Activated CD8-positive, alpha-beta memory T cell treated with anti-CD3 and anti-CD28 coated beads, Interleukin-2, amount 50 U/mL, for 1 hour (primary cell): ENCODE data around the gene EHF.

Experiments
- DNase-seq: peaks from one replicate; pipeline ENCODE4 v3.0.0-alpha.2; 2020; ENCODE audit errors: extremely low read depth

The EHF gene

GRCh38 chr11:34644669-34645406 lies 23.9 kb downstream of the EHF start:
- no peak for DNase-seq

GRCh38 chr11:34646431-34646830 lies 25.5 kb downstream of the EHF start:
- DNase-seq = no peak

- no peak for DNase-seq
Observed at GRCh38 chr11:34647131-34647530, 26.2 kb downstream of the EHF start.

- DNase-seq = no peak
Observed at GRCh38 chr11:34647532-34647931, 26.6 kb downstream of the EHF start.

GRCh38 chr11:34648036-34648435 lies 27.1 kb downstream of the EHF start:
- DNase-seq = no peak

DNA sequence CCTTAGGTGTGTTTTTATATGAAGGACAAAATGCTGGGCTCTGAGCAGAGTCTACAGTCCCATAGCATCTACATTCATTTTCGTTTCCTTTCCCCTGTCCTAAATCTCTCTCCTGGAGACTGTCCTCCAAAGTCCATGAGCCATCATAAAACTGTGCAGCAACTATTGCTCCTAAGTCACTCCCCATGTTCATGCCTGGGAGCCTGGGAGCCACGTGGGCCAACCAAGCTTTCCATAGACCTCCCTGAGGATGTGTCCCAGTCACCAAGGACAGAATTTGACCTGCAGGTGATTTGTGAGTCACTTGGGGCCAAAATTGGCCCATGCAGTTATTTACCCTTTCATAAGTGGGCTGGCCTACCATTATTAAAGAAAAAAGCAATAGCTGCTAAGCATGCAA lies 28.7 kb downstream of the EHF start:
- DNase-seq = no peak

- DNase-seq = peak; percentile 62
Observed at GRCh38 chr11:34650528-34650927, 29.6 kb downstream of the EHF start.

- DNase-seq = no peak
Observed at GRCh38 chr11:34651551-34651950, 30.7 kb downstream of the EHF start.

DNA sequence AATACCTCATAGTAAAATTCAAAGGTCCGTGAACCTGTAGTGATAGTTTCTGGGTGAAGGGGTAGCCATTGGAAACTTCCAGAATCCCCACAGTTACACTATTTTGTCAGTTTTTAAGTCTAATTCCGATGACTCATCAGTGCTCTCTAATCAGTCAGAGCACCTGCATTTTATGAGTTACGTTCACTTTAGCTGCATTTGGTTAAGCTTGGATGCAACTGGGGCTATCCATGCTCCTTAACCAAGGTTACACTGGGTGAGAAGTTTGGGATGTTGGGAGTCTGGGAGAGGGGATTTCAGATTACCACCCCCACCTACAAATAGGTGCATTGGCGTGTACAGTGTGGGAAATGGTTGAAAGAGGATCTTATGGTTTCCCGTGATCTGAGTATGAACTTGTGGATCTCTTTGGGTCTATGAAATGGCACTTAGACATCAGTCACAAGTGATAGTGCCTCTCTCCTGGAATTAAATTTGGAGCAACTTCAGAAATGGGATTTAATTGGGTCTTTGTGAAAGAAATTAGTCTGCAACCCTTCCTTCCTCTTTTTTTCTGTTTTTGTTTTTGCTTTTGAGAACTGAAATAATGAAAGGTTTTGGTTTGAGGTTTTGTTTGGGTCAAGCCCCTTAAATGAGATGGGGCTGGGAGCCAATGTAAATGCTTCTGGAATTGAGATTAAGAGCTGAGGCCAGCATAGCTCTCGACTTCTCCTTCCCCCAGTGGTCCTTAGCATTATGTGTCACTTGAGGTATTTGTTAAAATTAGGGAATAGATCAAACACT lies 31.5 kb downstream of the EHF start:
- DNase-seq = no peak

- no peak for DNase-seq
Observed at GRCh38 chr11:34653031-34653430, 32.1 kb downstream of the EHF start.

- DNase-seq = no peak
Observed at GRCh38 chr11:34653851-34654482, 33.1 kb downstream of the EHF start.

- DNase-seq = no peak
Observed at GRCh38 chr11:34654483-34655334, 33.8 kb downstream of the EHF start.

GRCh38 chr11:34655335-34656008 lies 34.6 kb downstream of the EHF start:
- DNase-seq = no peak

GRCh38 chr11:34656062-34656720 lies 35.3 kb downstream of the EHF start:
- no peak for DNase-seq

- DNase-seq = no peak
Observed at GRCh38 chr11:34658071-34659015, 37.5 kb downstream of the EHF start.

- no peak for DNase-seq
Observed at GRCh38 chr11:34659096-34659733, 38.3 kb downstream of the EHF start.

- no peak for DNase-seq
Observed at GRCh38 chr11:34665077-34665835, 44.4 kb downstream of the EHF start.

GRCh38 chr11:34667810-34668582 lies 47.1 kb downstream of the EHF start:
- no peak for DNase-seq
